Spinal cord (tissue), 10 donors: ENCODE data around the gene KIF3B. TPM values are rescaled to one million over a fixed set of nuclear protein-coding genes. Genes with fewer than 3 reads are reported as not detected.
"Not testable (repeated sequence)": the region's sequence is repeated elsewhere in the genome, so short reads cannot be mapped to it uniquely, and the experiment has no call there.

Experiments used
- DNase-seq, 6 donors: peaks; one replicate each; pipeline versions ENCODE4 v3.0.0 to v3.0.0-alpha.2; 2013 to 2015; ENCODE audit warnings: low spot score in 6 of 6, low read depth in 4 of 6
- H3K27ac ChIP-seq: one replicate; pipeline ENCODE4 v1.5.1; 2013; ENCODE audit warnings: low read depth, low read length, control low read depth
- H3K27me3 ChIP-seq: one replicate; pipeline ENCODE4 v1.6.1; 2013; ENCODE audit warnings: low read length; ENCODE audit not compliant: control insufficient read depth, insufficient read depth
- H3K36me3 ChIP-seq: one replicate; pipeline ENCODE4 v1.6.1; 2013; ENCODE audit warnings: low read length; ENCODE audit not compliant: control insufficient read depth, insufficient read depth
- H3K4me1 ChIP-seq: one replicate; pipeline ENCODE4 v1.6.1; 2013; ENCODE audit warnings: low read length; ENCODE audit not compliant: control insufficient read depth, insufficient read depth
- H3K4me3 ChIP-seq: one replicate; pipeline ENCODE4 v1.5.1; 2013; ENCODE audit warnings: low read depth, low read length, control low read depth
- H3K9me3 ChIP-seq: one replicate; pipeline ENCODE4 v1.6.1; 2013; ENCODE audit warnings: low read length; ENCODE audit not compliant: control insufficient read depth, insufficient read depth
- WGBS: methylation state at CpG from one replicate; pipeline ENCODE4 v1.1.5; 2013; ENCODE audit warnings: missing lambda C conversion rate; ENCODE audit not compliant: insufficient coverage; 5-methylcytosine and 5-hydroxymethylcytosine counted together
- polyA plus RNA-seq, 2 donors: library from polyadenylated mRNA; unstranded; fragments of 120-200 nt; gene quantifications; one replicate each; pipeline ENCODE4 v1.2.1, GENCODE V29; 2013; ENCODE audit not compliant: insufficient read length in 2 of 2
- total RNA-seq, 2 donors: library from RNA; depleted of rRNA in 1 of 2; stranded (reverse); fragments of 120-200 nt in 1 of 2; fragments of >200 nt in 1 of 2; gene quantifications; one replicate each; pipeline versions ENCODE4 v1.2.3 to v1.2.4, GENCODE V29; 2013 to 2014
- donor health status: healthy.

Gene KIF3B
- total and polyA plus RNA-seq, 4 donors, result 54.4 to 75.8 (median 66.9) TPM

DNA sequence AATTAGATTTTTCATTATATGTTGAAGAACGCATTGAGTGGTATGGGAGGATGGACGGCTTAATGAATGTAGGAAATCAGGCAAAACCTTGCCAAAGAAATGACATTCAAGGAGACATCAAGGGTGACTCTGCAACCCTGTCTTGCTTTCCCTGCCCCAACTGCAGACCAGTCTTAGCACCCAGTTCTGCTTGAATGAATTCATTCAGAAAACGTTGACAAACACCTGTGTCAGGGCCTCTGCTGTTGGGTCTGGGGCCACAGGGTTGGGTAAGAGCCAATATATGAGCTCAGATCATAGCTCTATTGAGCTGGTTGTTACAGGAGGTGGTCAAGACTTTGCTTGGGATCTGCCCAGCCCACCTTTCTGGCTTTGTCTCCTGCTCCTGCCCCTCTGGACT lies 73.0 kb downstream of the KIF3B start:
- Histone ChIP-seq H3K36me3 (no peaks in the 10 kb centered on the region), H3K4me1 (no peaks in the 10 kb centered on the region), H3K27me3 (no peaks in the 10 kb centered on the region), H3K27ac (no peak overlapping the region), H3K4me3 (no peak overlapping the region), H3K9me3 (no peaks in the 10 kb centered on the region)
- no peak for DNase-seq
- 93% methylated on average over 3 of the region's 3 CpGs for WGBS

DNA sequence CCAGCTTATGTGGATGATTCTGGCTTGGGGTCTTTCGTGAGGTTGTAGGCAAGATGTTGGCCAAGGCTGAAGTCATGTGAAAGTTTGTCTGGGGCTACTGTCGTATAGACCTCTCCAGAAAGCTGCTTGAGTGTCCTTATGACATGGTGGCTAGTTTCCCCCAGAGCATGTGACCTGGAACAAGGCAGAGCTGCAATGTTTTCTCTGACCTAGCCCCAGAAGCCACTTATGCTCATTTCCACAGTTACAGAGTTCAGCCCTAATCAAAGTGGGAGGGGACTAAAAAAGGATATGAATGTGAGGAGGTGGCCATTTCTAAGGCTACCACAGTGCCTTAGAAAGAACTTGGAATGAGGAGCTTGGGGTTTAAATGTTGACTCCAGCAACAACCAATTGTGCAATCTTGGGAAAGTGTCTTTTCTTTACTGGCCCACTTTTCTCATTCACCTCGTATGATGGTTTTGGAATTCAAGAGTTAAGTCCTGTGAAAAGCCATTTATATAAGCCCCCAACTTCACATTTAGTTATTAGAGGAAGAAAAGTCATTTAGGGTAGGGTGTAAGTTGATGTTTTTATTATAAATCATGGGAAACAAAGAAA lies 74.8 kb downstream of the KIF3B start:
- no peaks in the 10 kb centered on the region for H3K27me3 ChIP-seq
- DNase-seq, result no peak
- no peak overlapping the region for H3K4me3 ChIP-seq
- H3K9me3 ChIP-seq, result no peaks in the 10 kb centered on the region
- 100% methylated on average over 2 of the region's 3 CpGs for WGBS
- H3K4me1 ChIP-seq, result peaks cover under 1% of the 10 kb centered on the region
- H3K36me3 ChIP-seq, result no peaks in the 10 kb centered on the region
- no peak overlapping the region for H3K27ac ChIP-seq

DNA sequence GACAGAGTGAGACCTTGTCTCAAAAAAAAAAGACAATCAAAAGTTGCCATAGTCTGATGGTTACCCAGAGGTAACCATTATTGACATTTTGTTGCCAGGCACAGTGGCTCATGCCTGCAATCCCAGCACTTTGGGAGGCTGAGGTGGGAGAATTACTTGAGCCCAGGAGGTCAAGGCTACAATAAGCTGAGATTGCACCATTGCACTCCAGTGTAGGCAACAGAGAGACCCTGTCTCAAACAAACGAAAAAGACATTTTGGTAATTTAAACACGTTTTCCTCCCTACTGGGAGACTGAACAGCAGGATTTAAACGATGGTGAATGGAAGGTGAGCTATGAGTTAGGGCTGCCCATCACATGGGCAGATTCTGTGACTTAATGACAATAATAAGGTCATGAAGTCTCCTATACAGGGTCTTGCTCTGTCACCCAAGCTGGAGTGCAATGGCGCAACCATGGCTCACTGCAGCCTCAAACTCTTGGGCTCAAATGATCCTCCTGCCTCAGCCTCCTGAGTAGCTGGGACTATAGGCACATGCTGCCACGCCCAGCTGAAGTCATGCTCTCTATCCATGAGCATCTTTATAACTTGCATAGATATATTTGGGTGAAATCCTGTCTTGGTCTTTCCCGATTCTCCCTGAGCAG lies 76.5 kb downstream of the KIF3B start:
- Histone ChIP-seq H3K36me3 (no peaks in the 10 kb centered on the region), H3K27ac (no peak overlapping the region), H3K4me1 (peaks cover 7% of the 10 kb centered on the region), H3K9me3 (no peaks in the 10 kb centered on the region), H3K4me3 (no peak overlapping the region), H3K27me3 (no peaks in the 10 kb centered on the region)
- DNase-seq, result no peak
- 100% methylated on average over 1 of the region's 6 CpGs for WGBS

DNA sequence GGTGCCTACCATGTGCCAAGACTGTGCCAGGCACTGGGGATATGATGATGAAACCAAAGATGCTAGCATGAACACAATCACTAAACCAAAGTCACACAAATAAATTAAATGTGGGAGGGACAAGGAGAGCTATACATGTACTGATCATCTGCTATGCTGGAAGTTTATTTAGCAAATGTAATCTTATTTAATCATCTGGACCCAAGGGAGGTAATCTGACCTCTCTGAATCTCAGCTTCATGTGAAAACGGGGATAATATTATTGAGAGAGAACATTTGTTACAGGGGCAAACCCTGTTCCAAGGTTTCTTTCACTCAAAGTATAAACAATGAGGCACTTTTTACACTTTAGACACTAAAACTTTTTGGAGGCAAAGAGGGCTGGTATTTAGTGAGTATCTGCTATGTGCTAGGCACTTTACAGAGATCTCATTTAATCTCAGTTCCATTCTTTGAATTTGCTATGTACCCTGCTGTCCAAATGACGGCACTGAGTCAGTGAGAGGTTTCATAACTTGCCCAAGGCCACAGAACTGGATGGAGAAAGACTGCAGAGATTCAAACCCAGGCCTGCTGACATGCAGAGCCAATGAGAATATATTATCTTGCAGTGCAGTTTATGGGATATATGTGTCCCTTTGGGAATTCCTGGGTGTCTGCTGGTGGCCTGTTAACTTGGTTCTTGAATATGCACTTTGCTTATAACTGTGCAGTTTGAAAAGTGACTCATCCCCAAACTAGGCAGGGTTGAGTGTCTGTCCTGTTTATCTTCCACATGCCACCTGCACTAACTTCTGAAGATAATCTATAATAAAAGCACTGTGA lies 77.4 kb downstream of the KIF3B start:
- DNase-seq, result no peak
- no peaks in the 10 kb centered on the region for H3K27me3 ChIP-seq
- H3K36me3 ChIP-seq, result no peaks in the 10 kb centered on the region
- H3K27ac ChIP-seq, result no peak overlapping the region
- no peak overlapping the region for H3K4me3 ChIP-seq
- peaks cover 13% of the 10 kb centered on the region for H3K4me1 ChIP-seq
- no peaks in the 10 kb centered on the region for H3K9me3 ChIP-seq
- no CpG with 5 or more reads among the region's 2 CpGs for WGBS

GRCh38 chr20:32355417-32355841 lies 78.0 kb downstream of the KIF3B start:
- no peaks in the 10 kb centered on the region for H3K9me3 ChIP-seq
- H3K27me3 ChIP-seq, result no peaks in the 10 kb centered on the region
- DNase-seq, result no peak
- 81% methylated on average over 2 of the region's 6 CpGs for WGBS
- no peak overlapping the region for H3K4me3 ChIP-seq
- H3K4me1 ChIP-seq, result peaks cover 13% of the 10 kb centered on the region
- no peak overlapping the region for H3K27ac ChIP-seq
- H3K36me3 ChIP-seq, result no peaks in the 10 kb centered on the region

DNA sequence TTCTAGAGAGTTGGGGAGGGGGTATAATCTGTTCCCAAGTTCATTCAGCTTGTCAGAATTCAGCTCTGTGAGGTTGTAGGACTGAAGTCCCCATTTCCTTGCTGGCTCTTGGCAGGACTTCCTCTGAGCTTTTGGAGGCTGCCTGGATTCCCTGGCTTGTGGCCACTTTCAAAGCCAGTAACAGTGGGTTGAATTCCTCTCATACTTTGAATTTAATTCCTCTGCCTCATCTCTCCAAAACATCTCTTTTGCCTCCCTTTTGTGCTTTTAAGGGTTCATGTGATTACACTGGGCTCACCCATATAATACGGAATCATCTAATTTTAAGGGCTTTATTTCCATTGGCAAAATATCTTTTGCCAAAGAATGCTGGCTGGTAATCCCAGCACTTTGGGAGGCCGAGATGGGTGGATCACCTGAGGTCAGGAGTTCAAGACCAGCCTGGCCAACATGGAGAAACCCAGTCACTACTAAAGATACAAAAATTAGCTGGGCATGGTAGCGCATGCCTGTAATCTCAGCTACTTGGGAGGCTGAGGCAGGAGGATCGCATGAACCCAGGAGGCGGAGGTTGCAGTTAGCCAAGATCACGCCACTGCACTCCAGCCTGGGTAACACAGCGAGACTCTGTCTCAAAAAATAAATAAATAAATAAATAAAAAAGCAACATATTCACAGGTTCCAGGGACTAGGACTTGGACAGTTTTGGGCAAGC lies 78.6 kb downstream of the KIF3B start:
- not testable (repeated sequence) for H3K9me3 ChIP-seq, H3K27ac ChIP-seq, H3K27me3 ChIP-seq, H3K4me3 ChIP-seq, H3K36me3 ChIP-seq, DNase-seq
- WGBS, result 86% methylated on average over 2 of the region's 7 CpGs
- H3K4me1 ChIP-seq, result peaks cover 17% of the 10 kb centered on the region

- no peaks in the 10 kb centered on the region for H3K36me3 ChIP-seq
- H3K27me3 ChIP-seq, result no peaks in the 10 kb centered on the region
- H3K4me3 ChIP-seq, result peak overlapping the region; percentile 91
- DNase-seq, result peak in 2 of 6 donors; percentile 19 to 41
- peaks cover 20% of the 10 kb centered on the region for H3K4me1 ChIP-seq
- peak overlapping the region; percentile 93 for H3K27ac ChIP-seq
- WGBS, result 41% methylated on average over 4 of the region's 13 CpGs
- H3K9me3 ChIP-seq, result no peaks in the 10 kb centered on the region
Measured at GRCh38 chr20:32356622-32357374, 79.3 kb downstream of the KIF3B start.

GRCh38 chr20:32357375-32357868 lies 80.0 kb downstream of the KIF3B start:
- H3K4me1 ChIP-seq, result peaks cover 20% of the 10 kb centered on the region
- 0% methylated on average over 7 of the region's 11 CpGs for WGBS
- no peak for DNase-seq
- no peaks in the 10 kb centered on the region for H3K9me3 ChIP-seq
- H3K36me3 ChIP-seq, result no peaks in the 10 kb centered on the region
- no peaks in the 10 kb centered on the region for H3K27me3 ChIP-seq
- H3K4me3 ChIP-seq, result peak overlapping the region; percentile 91
- H3K27ac ChIP-seq, result peak overlapping the region; percentile 93
